NCI-H1105 (cell line): ENCODE data around the gene ATP2A3.

Experiments used
- DNase-seq: peaks from one replicate; lab custom pipeline; 2025; lab: John Stamatoyannopoulos, UW

ATP2A3 gene

DNA sequence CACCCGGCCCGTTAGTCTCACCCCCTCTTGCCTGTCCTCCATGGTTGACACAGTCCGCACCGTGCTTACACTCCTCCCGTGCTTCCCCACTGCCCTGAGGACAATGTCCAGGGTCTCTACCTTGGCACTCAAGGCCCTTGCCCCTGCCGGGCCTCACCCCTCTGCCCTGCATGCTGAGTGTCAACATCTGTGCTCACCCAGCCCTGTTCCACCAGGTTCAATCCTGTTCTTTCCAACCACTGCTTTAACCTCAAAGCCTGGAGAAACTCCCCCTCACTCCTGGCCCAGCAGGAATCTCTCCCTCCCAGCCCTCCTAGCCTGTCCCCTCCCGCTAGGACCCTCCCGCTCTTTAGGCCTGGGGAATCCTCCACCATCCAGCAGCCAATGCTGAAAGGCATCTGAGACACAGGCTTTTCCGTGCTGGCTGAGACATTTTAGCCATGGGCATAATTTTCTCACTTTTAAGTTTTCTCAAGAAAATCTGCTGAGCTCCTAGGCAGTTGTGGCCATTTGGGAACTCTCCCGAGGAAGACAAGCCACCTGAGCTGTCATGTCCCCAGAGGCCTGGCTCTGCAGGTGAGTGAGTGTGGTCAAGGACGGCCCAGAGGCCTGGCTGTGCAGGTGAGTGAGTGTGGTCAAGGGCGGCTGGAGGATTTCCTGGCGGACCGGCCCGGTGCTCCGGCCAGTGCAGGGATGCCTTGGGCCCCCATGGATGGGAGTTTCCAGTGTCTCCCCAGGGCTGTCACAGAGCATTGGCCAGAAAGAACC lies 37.2 kb downstream of the ATP2A3 start:
- no peak for DNase-seq

- DNase-seq, result no peak
These were observed 38.4 kb downstream of the ATP2A3 start for GRCh38 chr17:3925684-3926485.

DNA sequence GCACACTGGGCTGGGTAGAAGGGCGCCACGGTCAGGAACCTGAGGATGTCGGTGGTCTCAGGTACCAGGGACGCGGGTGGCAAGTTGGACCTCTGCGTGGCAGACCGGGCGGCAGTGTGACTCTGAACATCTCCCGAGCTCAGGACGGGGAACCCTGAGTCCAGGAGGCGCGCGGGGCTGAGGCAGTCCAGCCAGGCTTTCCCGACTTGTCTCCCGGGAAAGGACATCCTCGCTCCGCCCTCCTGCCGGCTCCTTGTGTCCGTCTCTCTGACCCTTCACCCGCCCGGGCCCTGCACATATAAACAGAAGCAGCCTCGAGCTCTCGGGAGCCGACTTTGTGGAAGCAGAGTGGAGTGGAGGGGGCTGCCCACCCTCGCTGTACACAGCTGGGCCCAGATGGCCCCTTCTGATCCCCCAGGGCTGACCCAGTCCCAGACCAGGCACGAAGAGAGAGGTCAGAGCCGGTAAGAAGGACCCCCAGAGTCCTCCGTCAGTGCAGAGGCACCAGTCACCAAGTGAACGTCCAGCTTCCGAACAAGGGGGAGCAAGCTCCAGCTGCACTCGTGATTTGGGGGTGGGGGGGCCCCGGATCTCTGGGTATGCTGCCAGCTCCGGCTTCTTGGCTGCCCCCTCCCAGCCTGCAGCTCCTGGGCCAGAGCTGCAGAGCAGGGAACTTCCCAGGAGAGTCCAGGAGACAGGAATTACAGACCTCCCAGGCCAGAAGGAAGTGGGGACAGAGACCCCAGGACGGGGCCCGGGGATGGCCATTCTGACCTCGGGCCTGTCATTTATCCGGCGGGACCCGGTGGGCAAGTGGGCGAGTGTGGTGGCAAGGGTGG lies 39.5 kb downstream of the ATP2A3 start:
- no peak for DNase-seq

DNA sequence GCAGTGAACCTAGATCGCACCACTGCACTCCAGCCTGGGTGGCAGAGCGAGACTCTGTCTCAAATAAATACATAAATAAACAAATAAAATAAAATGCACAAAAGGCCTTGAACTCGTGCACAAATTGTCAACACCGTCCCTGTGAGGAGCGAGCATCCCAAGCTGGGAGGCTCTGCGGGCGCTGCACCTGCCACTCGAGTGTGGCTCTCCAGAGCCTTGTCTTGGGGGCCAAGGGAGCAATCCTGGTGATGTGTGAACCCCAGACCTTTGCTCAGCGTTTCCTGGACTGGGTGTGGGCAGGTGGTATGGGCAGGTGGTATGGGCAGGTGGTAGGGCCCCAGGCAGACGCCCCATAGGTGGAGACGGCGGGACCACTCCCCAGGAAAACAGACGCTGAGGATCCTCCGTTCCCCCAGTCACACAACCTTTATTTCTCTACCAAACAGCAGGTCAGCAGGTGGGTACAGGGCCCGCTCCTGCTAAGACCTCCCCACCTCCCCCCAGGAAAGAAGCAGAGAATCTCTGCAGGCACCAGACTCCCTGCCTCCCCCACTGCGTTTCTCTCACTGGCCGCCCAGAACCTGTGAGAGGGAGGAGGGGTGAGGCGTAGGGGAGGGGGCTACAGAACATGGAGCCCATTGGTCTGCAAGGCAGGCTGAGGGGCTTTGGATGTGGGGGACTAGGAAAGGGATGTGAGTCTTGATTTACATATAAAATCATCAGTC lies 40.6 kb downstream of the ATP2A3 start:
- no peak for DNase-seq

GRCh38 chr17:3922765-3923164 lies 41.5 kb downstream of the ATP2A3 start:
- no peak for DNase-seq

DNA sequence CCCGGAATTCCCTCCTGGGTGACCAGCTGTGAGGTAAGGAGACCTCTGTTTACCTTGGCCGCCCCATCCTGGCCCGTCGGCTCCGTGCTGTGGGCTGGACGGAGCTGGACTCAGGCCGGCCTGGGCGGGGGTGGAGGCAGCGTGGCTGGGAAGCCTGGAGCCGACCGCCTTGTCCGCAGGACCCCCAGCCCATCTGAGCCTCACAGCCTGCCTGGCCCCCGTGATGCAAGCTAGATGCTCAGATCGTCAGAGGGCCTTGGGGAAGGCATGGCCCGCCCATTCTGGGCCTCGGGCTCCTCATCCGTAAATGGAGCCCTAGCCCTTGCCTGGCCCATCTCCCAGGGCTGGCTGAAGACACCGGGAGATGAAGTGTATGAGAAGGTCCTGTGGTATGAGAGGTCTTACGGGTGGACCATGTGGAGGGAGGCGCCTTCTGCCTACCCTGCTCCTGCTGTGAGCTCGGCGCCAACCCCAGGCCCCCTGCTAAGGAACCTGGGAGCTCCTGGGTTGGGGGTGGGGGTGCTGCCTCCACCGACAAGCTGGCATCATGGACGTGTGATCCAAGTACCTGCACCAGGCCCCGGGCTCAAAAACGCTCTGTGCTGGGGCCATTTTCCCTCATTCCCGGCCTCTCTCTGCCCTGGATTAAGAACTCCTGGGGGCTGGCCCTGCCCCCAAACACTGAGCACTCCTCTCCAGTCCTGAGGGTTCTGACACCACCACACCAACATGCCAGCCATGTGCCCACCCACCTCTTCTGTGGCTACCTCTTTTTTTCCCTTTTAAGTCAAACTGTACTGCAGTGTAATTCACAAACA lies 42.5 kb downstream of the ATP2A3 start:
- DNase-seq, result no peak

GRCh38 chr17:3921006-3921405 lies 43.2 kb downstream of the ATP2A3 start:
- DNase-seq, result no peak

DNA sequence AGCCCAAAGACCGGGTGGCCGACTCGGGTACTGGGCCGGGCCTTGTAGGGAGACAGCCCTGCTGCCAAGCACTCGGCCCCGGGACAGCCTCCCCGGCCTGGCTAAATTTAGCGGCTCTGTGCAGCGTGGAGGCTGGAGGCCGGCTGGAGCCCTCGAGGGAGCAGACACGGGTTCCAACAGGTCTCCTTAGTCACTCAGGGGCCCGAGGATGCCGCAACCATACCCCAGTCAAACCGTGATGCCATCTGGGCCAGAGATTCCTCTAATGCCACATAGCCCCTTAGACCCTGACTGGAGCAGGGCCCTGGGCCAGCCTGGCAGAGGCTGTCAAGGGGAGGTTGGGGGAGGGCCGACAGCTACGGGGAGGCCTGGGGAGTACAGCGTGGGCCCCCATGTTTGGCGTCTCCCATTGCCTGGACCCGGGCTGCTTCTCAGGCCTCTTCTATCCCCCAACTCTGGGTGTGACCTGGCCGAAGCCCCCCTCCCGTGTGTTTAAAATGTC lies 45.1 kb downstream of the ATP2A3 start:
- DNase-seq, result no peak

DNA sequence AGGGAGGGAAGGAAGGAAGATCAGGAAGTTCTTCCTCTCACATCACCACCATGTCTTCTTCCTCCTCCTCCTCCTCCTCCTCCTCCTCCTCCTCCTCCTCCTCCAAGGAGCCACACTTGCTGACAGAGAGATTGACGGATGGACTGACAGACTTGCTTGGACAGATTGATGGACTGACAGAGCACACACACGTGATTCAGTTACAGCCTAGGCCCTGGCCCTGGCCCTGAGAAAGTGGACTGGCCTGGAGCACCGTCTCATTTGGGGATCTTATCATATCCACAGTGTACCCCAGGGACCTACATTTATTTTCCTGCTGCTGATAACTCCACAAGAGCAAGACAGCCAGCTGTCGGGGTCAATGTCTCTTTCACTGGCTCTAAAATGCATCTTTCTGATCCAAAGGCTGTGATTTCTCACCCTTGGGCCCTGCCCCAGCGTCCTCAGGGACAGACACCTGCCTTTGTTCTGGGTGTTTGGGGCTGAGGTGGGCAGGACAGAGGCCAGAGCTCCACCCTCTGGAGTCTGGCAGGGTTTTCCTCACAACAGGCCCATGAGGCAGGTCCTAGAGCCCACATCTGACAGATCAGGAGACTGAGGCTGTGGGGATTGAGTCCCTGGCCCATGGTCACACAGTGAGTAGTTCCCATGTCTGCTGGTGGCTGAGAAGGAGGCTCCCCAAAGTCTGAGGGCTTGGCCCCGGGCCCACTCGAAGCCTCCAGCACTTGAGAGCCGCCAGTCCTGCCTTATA lies 45.7 kb downstream of the ATP2A3 start:
- no peak for DNase-seq

GRCh38 chr17:3917391-3917931 lies 46.8 kb downstream of the ATP2A3 start:
- peak; percentile 40 for DNase-seq

DNA sequence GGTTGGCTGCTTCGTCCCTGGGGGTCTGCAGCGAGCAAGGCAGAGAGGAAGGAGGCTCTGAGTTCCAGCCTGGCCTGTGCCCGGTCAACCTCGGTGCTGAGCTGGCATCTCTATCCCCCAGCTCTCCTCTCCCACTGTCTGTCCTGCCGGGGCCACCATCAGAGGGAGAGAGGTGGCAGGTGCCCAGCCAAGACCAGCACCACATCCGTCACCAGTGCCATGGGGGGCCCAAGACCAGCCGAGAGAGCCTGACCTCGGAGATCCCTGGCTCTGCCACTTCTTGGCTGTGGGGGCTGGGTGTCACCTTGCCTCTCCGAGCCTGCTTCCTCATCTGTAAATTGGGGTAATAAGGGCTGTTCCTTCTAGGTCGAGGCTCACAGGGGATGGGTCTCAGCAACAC lies 47.4 kb downstream of the ATP2A3 start:
- no peak for DNase-seq

DNA sequence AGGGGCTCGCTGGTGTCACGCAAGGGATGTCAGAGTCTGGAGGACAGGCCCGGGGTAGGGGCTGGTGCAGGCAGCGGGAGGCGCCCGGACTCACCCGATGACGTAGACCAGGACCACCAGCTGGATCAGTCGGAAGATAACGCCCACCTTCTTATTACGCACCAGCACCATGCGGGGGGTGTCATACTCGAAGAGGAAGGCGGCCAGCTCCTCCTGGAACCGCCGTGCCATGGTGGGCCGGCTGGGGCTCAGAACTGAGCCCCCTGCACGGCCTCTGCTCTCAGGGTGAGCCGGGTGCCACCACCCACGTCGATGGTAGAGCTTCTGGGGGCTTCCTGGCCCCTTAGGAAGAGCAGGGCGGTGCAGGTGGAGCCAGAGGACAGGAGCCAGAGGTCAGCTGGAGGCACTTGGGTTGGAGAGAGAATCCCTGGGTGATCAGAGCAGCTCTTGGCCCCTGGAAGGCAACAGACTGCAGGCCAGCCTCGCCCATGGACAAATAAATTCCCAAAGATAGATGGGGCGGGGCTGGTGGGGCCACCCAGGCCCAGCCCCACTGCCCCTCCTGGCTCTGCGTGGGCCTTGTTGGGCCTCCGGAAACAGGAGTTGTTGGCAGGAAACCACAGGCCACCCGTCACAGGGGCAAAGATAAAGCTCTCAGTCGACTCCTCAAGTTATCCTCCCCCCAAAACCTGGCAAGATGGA lies 48.1 kb downstream of the ATP2A3 start, which contains the start of gene P2RX1:
Gene P2RX1, minus strand, starts transcription at position 471 of the 702 bp plus-strand sequence. Its CDS starts 240 bp downstream, at position 231.
- no peak for DNase-seq

GRCh38 chr17:3915581-3915994 lies 48.6 kb downstream of the ATP2A3 start:
- no peak for DNase-seq

DNA sequence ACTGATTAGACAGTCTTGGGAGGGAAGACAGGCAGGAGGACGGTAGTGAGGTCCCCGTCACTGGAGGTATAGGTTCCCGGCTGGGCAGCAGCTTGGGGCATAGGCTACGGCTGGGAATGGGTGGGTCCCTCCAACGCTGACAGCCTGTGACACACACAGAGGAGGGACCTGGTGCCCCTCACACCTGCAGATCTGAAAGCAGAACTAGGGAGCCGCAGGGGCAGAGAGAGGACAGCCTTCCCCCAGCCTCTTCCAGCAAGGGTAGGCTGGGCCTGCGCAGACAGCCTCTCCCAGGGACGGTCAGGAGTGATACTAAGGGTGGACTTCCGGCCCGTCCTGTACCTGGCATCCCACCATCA lies 49.9 kb downstream of the ATP2A3 start:
- DNase-seq, result no peak

DNA sequence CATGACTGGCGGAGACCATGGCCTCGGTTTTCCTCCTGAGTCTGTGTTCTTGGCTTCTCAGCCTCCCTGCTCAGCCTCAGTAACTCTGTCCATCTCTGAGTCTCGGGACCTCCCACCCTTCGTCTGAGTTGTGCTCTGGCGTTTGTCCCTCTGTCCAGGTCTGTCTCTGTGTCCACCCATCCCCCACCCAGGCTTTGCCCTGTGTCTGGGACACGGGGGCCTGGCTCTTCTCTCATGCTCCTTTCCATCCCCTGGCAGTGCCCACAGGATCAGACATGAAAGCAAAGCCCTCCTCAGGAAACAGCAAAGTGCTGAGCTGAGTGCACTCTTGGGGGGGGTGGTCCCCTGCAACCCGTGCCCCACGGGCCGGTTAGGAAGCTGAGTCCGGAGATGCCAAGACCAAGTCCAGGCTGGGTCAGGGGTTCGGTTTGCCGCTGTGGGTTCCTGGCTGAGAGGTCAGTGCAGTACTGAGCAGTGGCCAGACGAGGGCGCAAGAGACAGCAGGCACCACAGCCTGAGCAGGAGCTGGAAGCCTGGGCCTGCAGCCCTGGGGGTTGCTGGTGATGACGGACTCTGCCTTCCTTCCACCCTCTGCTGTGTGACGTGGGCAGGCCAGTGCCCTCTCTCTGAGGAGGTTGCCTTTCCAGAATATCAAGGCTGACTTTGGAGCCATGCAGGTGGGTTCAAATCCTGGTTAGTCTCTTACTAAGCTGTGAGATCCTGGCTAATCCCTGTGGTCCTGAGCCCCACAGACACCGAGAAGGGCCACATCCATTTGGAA lies 50.5 kb downstream of the ATP2A3 start:
- DNase-seq, result peak; percentile 39

DNA sequence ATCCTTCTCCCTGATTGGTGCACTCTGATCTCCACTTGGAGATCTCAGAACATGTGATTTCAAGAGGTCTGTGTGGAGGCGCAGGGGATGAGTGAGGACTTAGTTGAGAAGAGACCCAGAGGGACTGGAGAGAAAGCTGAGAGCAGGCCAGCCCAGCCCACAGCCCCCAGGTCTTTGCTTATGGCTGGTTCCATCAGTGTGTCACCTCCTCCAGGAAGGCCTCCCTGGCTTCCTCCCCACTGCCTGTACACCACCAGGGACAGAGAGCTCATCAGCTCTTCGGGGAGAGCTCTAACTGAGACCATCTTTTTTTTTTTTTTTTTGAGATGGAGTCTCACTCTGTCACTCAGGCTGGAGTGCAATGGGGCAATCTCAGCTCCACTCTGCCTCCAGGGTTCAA lies 51.4 kb downstream of the ATP2A3 start:
- no peak for DNase-seq

DNA sequence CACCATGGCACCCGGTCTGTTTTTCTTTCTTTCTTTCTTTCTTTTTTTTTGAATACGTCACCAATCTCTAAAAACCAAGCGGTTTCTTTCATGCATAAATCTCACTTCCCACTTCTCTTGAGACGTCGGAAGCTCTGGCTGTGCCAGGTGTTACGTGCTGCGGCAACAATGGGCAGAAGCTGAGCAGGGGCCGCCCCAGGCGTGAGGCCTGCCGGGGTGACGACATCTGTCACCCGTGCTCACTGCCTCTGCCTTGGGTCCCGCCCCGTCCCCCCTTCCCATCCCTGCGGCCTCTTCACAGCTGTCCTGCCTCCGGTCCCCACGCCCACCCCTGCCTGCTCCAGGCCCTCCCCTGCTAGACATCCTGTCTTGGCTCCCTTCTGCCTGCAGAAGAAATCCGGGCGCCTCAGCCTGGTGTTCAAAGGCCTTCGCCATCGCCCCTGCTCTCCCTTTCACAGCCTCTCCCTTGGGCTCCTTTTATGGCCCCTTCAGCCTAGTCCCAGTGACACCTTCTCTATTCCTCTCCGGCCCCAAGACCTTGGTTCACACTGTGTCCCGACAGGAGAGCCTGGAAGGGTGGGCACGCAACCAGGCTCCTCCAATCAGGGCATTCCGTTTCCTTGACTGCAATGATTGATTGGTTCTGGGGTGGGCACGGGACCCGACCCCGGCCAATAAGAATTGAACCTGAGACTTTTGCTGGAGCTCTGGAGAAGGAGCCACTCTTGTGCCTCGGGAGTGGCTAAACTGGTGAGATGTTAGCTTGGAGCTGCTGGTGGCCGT lies 52.8 kb downstream of the ATP2A3 start:
- no peak for DNase-seq
